K562 (cell line): ENCODE data around the gene OR14A2.

Experiments
- CEBPB ChIP-seq: fragments of 450-650 bp; IDR thresholded peaks from 2 replicates; pipeline ENCODE4 v1.6.1; 2016; ENCODE audit warnings: missing genetic modification characterization, missing compliant biosample characterization
- EZH2 ChIP-seq: IDR thresholded peaks from 2 replicates; pipeline ENCODE4 v1.6.1; 2012; ENCODE audit warnings: low read depth, mild to moderate bottlenecking, inconsistent platforms, low read length, borderline replicate concordance
- ZBTB33 ChIP-seq: sonication (generic); formaldehyde crosslinking; IDR thresholded peaks from 2 replicates; pipeline ENCODE4 v1.8.1; 2023; ENCODE audit warnings: mild to moderate bottlenecking, missing genetic modification reagents

GRCh38 chr1:247797518-247797917 lies 49.6 kb upstream of the OR14A2 start:
- TF ChIP-seq CEBPB, result no peak
- TF ChIP-seq EZH2, result no peak
- TF ChIP-seq ZBTB33 (CRISPR knock-in tag), result no peak
